Effector memory CD8-positive, alpha-beta T cell (primary cell): ENCODE measurements around the gene MBNL2.
A peak's percentile ranks its signal among the peaks of the same experiment; 100 is the strongest.

Source experiments
- ATAC-seq: fragments of 150-1000 bp; cut with Tn5 transposase; replicated peaks from 2 replicates; pipeline ENCODE4 v1.10.0; 2021; ENCODE audit warnings: mild to moderate bottlenecking, moderate library complexity
- DNase-seq, 3 experiments: peaks; one replicate each; pipeline ENCODE4 v3.0.0; 2021
- H3K27ac Mint-ChIP-seq, 2 donors: one replicate each; pipeline ENCODE4 v1.8.0; 2022; ENCODE audit warnings: mild to moderate bottlenecking in 2 of 2, mixed read lengths in 2 of 2, moderate library complexity in 2 of 2
- H3K27me3 Mint-ChIP-seq, 2 donors: one replicate each; pipeline ENCODE4 v1.8.0; 2022; ENCODE audit warnings: mixed read lengths in 2 of 2
- H3K36me3 Mint-ChIP-seq: one replicate; pipeline ENCODE4 v1.8.0; 2022; ENCODE audit warnings: mild to moderate bottlenecking, moderate library complexity, mixed read lengths; ENCODE audit not compliant: insufficient read depth
- H3K4me1 Mint-ChIP-seq, 2 donors: one replicate each; pipeline ENCODE4 v1.8.0; 2022; ENCODE audit warnings: low read depth in 2 of 2, mixed read lengths in 2 of 2
- H3K4me3 Mint-ChIP-seq, 2 donors: one replicate each; pipeline ENCODE4 v1.8.0; 2022; ENCODE audit warnings: mild to moderate bottlenecking in 2 of 2, mixed read lengths in 2 of 2, moderate library complexity in 2 of 2
- H3K9me3 Mint-ChIP-seq, 2 donors: one replicate each; pipeline ENCODE4 v1.8.0; 2022; ENCODE audit warnings: mixed read lengths in 2 of 2

MBNL2 gene

GRCh38 chr13:97229699-97230098 lies 7.6 kb downstream of the MBNL2 start:
- DNase-seq (no peak), ATAC-seq (no peak)
- Mint-ChIP-seq H3K36me3 (peaks cover 37% of the 10 kb centered on the region), H3K27me3 (no peaks in the 10 kb centered on the region), H3K4me1 (peaks cover 57 to 79% of the 10 kb centered on the region in 2 donors), H3K27ac (peak overlapping the region; percentile 1 to 67), H3K9me3 (no peaks in the 10 kb centered on the region), H3K4me3 (no peak overlapping the region)

- Mint-ChIP-seq H3K4me1 (peaks cover 50 to 79% of the 10 kb centered on the region in 2 donors), H3K27me3 (no peaks in the 10 kb centered on the region), H3K4me3 (no peak overlapping the region), H3K9me3 (no peaks in the 10 kb centered on the region), H3K36me3 (peaks cover 32% of the 10 kb centered on the region), H3K27ac (no peak overlapping the region)
- ATAC-seq: no peak
- DNase-seq: no peak
Observed at GRCh38 chr13:97231118-97231828, 9.1 kb downstream of the MBNL2 start.

GRCh38 chr13:97231829-97232196 lies 9.7 kb downstream of the MBNL2 start:
- Mint-ChIP-seq H3K9me3 (no peaks in the 10 kb centered on the region), H3K4me1 (peaks cover 49 to 81% of the 10 kb centered on the region in 2 donors), H3K36me3 (peaks cover 31% of the 10 kb centered on the region), H3K27me3 (no peaks in the 10 kb centered on the region), H3K4me3 (no peak overlapping the region), H3K27ac (no peak overlapping the region)
- ATAC-seq (no peak), DNase-seq (no peak)

- ATAC-seq: no peak
- H3K4me1 Mint-ChIP-seq: peaks cover 57 to 86% of the 10 kb centered on the region in 2 donors
- H3K27me3 Mint-ChIP-seq: no peaks in the 10 kb centered on the region
- H3K9me3 Mint-ChIP-seq: no peaks in the 10 kb centered on the region
- DNase-seq: no peak
- H3K27ac Mint-ChIP-seq: peak overlapping the region in 1 of 2 donors; percentile 7
- no peak overlapping the region for H3K4me3 Mint-ChIP-seq
- H3K36me3 Mint-ChIP-seq: peaks cover 25% of the 10 kb centered on the region
Observed at GRCh38 chr13:97233499-97233898, 11.4 kb downstream of the MBNL2 start.

GRCh38 chr13:97234236-97234635 lies 12.1 kb downstream of the MBNL2 start:
- ATAC-seq: no peak
- Mint-ChIP-seq H3K36me3 (peaks cover 25% of the 10 kb centered on the region), H3K9me3 (no peaks in the 10 kb centered on the region), H3K27me3 (no peaks in the 10 kb centered on the region), H3K4me1 (peaks cover 63 to 93% of the 10 kb centered on the region in 2 donors), H3K27ac (no peak overlapping the region), H3K4me3 (no peak overlapping the region)
- DNase-seq: no peak

- peaks cover 61 to 91% of the 10 kb centered on the region in 2 donors for H3K4me1 Mint-ChIP-seq
Observed at GRCh38 chr13:97234742-97235141, 12.6 kb downstream of the MBNL2 start.

GRCh38 chr13:97235549-97236231 lies 13.6 kb downstream of the MBNL2 start:
- Mint-ChIP-seq H3K4me1 (peaks cover 55 to 88% of the 10 kb centered on the region in 2 donors), H3K27me3 (no peaks in the 10 kb centered on the region), H3K9me3 (no peaks in the 10 kb centered on the region), H3K4me3 (no peak overlapping the region), H3K27ac (peak overlapping the region in 1 of 2 donors; percentile 73), H3K36me3 (peaks cover 15% of the 10 kb centered on the region)
- no peak for ATAC-seq
- DNase-seq: no peak

More at GRCh38 chr13:97234742-97235141, 12.6 kb downstream of the MBNL2 start:
- DNase-seq (no peak), ATAC-seq (no peak)
- peaks cover 22% of the 10 kb centered on the region for H3K36me3 Mint-ChIP-seq
- H3K4me3 Mint-ChIP-seq: no peak overlapping the region
- no peaks in the 10 kb centered on the region for H3K9me3 Mint-ChIP-seq
- no peaks in the 10 kb centered on the region for H3K27me3 Mint-ChIP-seq
- H3K27ac Mint-ChIP-seq: no peak overlapping the region

- H3K27ac Mint-ChIP-seq: peak overlapping the region in 1 of 2 donors; percentile 53
- H3K27me3 Mint-ChIP-seq: no peaks in the 10 kb centered on the region
- peaks cover 57 to 81% of the 10 kb centered on the region in 2 donors for H3K4me1 Mint-ChIP-seq
- peak overlapping the region in 1 of 2 donors; percentile 60 for H3K4me3 Mint-ChIP-seq
- H3K36me3 Mint-ChIP-seq: peaks cover 13% of the 10 kb centered on the region
- no peaks in the 10 kb centered on the region for H3K9me3 Mint-ChIP-seq
- DNase-seq (no peak), ATAC-seq (no peak)
Observed at GRCh38 chr13:97237388-97237787, 15.3 kb downstream of the MBNL2 start.

- Mint-ChIP-seq H3K4me1 (peaks cover 60 to 81% of the 10 kb centered on the region in 2 donors), H3K36me3 (peaks cover 13% of the 10 kb centered on the region)
- ATAC-seq: peak; percentile 67
Observed at GRCh38 chr13:97238432-97238831, 16.3 kb downstream of the MBNL2 start.

GRCh38 chr13:97238883-97239282 lies 16.8 kb downstream of the MBNL2 start:
- Mint-ChIP-seq H3K27ac (peak overlapping the region; percentile 0 to 26), H3K4me1 (peaks cover 61 to 81% of the 10 kb centered on the region in 2 donors)
- peak; percentile 89 for ATAC-seq

More at GRCh38 chr13:97238432-97238831, 16.3 kb downstream of the MBNL2 start:
- no peaks in the 10 kb centered on the region for H3K9me3 Mint-ChIP-seq
- H3K27me3 Mint-ChIP-seq: no peaks in the 10 kb centered on the region
- peak overlapping the region; percentile 0 to 53 for H3K27ac Mint-ChIP-seq
- no peak for DNase-seq
- peak overlapping the region; percentile 11 to 60 for H3K4me3 Mint-ChIP-seq

GRCh38 chr13:97239306-97239705 lies 17.2 kb downstream of the MBNL2 start:
- Mint-ChIP-seq H3K4me3 (no peak overlapping the region), H3K36me3 (peaks cover 11% of the 10 kb centered on the region), H3K9me3 (no peaks in the 10 kb centered on the region), H3K4me1 (peaks cover 62 to 81% of the 10 kb centered on the region in 2 donors), H3K27ac (peak overlapping the region; percentile 0 to 26), H3K27me3 (no peaks in the 10 kb centered on the region)
- no peak for DNase-seq
- ATAC-seq: no peak

More at GRCh38 chr13:97238883-97239282, 16.8 kb downstream of the MBNL2 start:
- H3K4me3 Mint-ChIP-seq: peak overlapping the region; percentile 11 to 60
- no peaks in the 10 kb centered on the region for H3K9me3 Mint-ChIP-seq
- H3K27me3 Mint-ChIP-seq: no peaks in the 10 kb centered on the region
- peaks cover 11% of the 10 kb centered on the region for H3K36me3 Mint-ChIP-seq
- DNase-seq: no peak

- no peak overlapping the region for H3K27ac Mint-ChIP-seq
- DNase-seq (no peak), ATAC-seq (no peak)
- no peaks in the 10 kb centered on the region for H3K9me3 Mint-ChIP-seq
- peaks cover 58 to 80% of the 10 kb centered on the region in 2 donors for H3K4me1 Mint-ChIP-seq
- H3K27me3 Mint-ChIP-seq: no peaks in the 10 kb centered on the region
- H3K36me3 Mint-ChIP-seq: peaks cover 14% of the 10 kb centered on the region
- no peak overlapping the region for H3K4me3 Mint-ChIP-seq
Observed at GRCh38 chr13:97239943-97240787, 18.0 kb downstream of the MBNL2 start.
